NCI-H82 (cell line): ENCODE measurements around the gene GPBAR1.
"Not testable (repeated sequence)": the region's sequence is repeated elsewhere in the genome, so short reads cannot be mapped to it uniquely, and the experiment has no call there.

Experiments
- DNase-seq: peaks from one replicate; lab custom pipeline; 2025; lab: John Stamatoyannopoulos, UW

The GPBAR1 gene

DNA sequence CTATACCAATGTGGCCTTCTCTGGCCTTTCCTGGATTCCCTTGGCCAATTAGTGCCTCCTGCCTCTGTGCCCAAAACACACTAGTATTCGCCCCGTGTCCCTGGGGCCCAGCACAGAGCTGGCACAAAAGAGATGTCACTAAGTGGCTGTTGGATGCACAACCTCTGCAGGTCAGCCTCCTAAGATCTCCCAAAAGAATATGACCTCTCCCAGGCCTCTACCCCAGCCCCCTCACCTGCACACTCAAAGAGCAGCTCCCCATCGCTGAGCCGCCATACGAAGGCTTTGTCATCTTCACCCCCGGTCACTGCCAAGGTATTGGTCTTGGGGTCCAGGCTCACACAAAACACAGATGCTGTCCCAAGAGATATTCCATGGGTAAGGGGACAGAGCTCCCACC lies 6.4 kb downstream of the GPBAR1 start:
- DNase-seq, result no peak

DNA sequence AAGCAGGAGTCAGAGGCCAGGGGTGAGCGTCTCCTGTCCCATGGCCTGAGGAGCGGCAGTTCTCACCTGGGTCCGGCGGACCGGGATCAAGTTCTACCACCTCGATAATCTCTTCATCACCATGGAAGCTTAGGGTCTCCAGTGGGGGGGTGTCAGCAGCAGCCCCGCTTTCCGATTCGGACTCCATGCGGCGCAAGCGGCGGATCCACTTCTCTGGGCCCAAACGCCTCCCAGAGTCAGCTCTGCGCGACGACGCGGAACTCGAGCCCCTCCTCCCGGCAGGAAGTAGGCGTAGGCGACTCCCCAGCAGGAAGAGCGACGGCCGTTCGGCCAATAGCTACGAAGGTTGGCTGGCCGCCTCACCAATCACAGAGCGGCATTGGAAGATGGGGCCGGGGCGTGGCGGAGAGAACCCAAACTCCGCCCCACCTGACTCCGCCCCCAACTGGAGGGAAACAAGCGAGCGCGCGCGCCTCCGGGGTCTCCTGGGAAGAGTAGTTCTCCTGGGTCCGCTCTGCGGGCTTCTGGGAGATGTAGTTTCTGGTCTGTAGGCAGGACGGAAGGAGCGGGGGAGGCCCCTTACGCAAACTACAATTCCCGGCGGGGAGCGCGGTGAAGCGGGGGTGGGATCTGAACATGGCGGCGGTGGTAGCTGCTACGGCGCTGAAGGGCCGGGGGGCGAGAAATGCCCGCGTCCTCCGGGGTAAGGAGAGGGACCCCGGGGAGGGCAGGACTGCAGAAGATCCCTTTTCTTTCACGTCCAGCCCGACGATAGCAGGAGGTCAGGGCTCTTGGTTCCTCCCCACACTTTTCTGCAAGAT lies 9.3 kb downstream of the GPBAR1 start, which contains the start of the genes AAMP and PNKD:
Gene AAMP, minus strand, starts transcription at position 238 of the 821 bp plus-strand sequence. Its CDS starts 51 bp downstream, at position 187.
Gene PNKD, plus strand, starts transcription at position 620 of the 821 bp plus-strand sequence. Its CDS starts 17 bp downstream, at position 637.
- peak; percentile 100 for DNase-seq

- peak; percentile 57 for DNase-seq
These were observed 10.1 kb downstream of the GPBAR1 start for GRCh38 chr2:218270721-218271486.

DNA sequence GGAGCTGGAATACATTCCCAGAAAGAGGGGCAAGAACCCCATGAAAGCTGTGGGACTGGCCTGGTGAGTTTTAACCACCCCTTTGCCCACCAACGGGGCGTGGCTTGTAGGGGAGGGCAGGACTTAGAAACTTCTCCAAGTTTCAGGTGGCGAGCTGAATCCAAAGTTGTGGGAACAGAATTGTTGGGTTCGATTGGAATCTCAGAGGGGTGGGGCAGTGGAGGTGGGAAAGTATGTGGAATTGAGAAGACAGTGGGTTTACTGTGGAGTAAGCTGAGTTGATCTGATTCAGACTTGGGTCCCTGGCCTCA lies 10.6 kb downstream of the GPBAR1 start:
- DNase-seq, result no peak

GRCh38 chr2:218271865-218272530 lies 11.2 kb downstream of the GPBAR1 start:
- DNase-seq, result no peak

GRCh38 chr2:218272531-218273212 lies 11.9 kb downstream of the GPBAR1 start:
- peak; percentile 88 for DNase-seq

DNA sequence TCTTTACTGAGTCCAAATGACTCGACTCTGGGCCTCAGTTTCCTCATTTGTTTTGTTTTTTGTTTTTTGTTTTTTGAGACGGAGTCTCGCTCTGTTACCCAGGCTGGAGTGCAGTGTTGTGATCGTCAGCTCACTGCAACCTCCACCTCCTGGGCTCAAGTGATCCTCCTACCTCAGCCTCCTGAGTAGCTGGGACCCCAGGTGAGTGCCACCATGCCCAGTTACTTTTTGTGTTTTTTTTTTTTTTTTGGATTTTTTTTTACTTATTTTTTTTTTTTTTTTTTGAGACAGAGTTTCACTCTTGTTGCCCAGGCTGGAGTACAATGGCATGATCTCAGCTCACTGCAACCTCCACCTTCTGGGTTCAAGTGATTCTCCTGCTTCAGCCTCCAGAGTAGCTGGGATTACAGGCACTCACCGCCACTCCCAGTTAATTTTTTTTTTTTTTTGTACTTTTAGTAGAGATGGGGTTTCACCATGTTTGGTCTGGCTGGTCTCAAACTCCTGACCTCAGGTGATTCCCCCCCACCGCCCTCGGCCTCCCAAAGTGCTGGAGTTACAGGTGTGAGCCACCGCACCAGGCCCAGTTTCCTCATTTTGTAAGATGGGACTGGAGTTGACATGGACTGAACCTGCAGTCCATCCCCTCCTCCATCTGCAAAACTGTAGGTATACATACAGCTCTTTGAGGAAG lies 12.5 kb downstream of the GPBAR1 start:
- DNase-seq, result not testable (repeated sequence)

DNA sequence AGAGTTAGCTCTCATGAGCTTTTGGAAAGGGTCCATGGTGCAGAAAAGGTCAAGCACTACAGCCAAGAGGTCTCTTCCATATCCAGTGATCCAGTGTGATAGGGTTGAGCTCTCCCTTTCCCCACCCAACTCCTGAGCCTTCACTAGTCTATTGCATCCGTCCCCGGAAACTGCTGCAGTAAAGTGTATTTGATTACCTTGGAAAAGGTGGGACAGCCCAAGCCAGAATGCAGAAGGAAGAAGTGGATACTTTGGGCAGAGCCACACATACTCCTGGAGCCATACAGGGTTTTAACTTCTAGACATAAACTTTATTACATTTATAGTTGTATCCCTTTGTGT lies 13.1 kb downstream of the GPBAR1 start:
- no peak for DNase-seq

GRCh38 chr2:218274586-218274985 lies 13.8 kb downstream of the GPBAR1 start:
- DNase-seq, result no peak

DNA sequence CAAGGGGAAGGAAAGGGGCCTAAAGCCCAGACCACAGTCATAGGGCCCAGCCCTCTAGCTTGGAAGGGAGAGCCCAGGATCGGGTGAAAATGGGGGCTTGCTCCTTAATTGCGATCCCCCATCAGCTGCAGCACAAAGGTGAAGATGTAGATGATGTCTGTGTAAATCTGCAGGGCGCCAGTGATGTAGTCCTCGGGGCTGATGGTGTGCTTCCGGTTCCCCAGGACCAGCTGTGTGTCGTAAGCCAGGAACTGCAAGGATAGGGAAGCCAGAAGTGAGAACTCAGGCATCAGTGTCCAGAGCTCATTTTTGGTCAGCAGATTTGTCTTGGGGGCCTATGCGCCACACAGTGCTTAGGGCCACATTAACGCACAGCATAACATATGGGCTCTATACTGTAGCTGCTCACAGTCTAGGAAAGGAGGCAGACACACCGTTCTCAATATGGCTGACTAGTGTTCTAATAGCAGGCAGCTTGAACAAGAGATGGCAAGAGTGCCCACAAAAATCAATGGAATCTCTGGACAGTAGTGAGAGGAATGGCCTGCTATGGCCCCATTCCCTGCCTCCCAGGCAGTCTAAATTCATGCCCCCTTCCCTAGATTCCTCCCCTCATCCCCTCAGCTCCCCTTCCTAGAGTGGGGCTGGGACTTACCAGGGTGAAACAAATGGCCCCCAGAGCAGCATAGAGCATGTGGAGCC lies 14.7 kb downstream of the GPBAR1 start:
- DNase-seq, result no peak

- no peak for DNase-seq
These were observed 16.4 kb downstream of the GPBAR1 start for GRCh38 chr2:218276986-218277755.

GRCh38 chr2:218277921-218278320 lies 17.1 kb downstream of the GPBAR1 start:
- DNase-seq, result no peak

DNA sequence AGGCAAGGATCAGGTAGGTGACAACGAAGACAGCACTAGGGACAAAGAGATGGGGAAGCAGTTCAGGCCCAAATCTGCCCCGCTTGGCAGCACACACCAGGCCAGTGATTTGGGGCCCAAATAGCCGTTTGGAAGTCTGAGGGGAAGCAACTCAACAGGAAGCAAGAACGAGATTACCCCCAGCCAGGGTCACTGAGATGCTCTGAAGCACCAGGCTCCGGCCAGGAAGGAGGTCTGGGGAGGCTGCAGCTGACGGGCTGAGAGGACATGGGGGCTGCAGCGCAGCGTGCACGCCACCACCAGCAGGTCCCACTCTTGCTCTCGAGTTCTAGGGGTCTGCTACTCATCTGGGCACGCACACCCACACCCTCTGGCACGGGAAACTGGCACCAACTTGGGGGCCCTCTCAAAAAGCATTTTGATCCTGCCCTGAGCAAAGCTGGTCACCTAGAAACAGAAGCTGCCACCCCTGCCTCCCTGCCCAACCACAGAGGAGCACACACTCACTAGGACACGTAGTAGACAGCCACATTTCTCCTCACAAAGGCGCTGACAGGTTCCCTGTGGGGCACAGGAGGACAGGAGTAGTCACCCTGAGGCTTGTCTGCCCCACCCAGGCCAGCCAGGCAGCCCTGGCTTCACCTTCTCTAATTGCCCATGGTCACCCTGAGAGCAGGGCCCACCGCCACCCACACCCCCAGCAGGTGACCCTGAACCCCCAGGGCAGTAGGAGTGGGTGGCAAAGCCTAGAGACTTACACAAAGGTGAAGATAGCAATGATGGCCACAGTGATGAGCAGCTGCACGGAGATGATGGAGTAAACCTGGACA lies 17.9 kb downstream of the GPBAR1 start:
- no peak for DNase-seq

- DNase-seq, result no peak
These were observed 19.6 kb downstream of the GPBAR1 start for GRCh38 chr2:218280260-218280870.

- no peak for DNase-seq
These were observed 20.6 kb downstream of the GPBAR1 start for GRCh38 chr2:218281449-218281848.

DNA sequence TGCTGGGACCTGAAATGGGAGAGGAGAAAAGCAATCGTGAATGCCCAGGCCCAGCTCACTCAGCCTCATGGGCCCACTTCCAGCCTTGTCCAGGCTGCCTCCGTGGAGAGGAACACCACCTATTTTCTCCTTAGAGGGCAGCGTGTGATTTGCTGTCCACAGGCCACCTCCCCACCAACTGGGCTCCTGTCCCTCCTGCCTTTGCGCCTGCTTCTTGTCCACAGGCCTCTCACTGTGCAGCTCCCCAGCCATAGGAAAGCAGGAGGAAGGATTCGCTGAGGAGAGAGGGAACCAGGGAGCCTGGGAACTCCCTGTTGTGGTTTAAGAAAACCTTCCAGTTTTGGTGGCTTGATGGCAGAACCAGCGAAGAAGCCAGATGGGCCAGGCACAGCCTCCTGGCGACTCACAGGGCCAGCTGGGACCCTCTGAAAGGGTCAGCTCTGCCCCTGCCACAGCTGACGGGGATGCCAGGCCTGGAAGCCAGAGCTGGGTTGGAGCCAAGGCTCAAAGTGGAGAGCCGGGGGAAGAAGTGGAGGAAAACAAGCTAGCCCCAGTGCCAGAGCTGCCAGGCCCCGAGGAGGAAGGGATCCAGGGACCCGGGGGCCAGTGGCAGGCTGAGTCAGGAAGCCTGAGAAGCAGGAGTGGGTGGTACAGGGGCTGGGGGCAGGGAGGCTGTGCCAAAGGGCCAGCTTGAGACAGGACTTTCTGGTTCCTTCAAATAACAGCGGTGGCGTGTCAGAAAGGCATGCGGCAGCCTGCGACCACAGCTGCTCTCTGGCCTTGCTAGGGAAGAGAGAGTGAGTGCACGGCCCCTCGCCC lies 21.6 kb downstream of the GPBAR1 start:
- DNase-seq, result no peak

GRCh38 chr2:218284106-218284811 lies 23.4 kb downstream of the GPBAR1 start:
- no peak for DNase-seq
